Heart right ventricle (tissue), 16 donors: ENCODE results near the gene SFI1. TPM values are rescaled to one million over a fixed set of nuclear protein-coding genes. Genes with fewer than 3 reads are reported as not detected.
"Not testable (repeated sequence)": the region's sequence is repeated elsewhere in the genome, so short reads cannot be mapped to it uniquely, and the experiment has no call there.

Experiments
- ATAC-seq, 8 donors: fragments of 200-7000 bp; cut with Tn5 transposase; one replicate each; pipeline ENCODE4 v1.9.1; 2020; ENCODE audit warnings: mild to moderate bottlenecking in 8 of 8, moderate library complexity in 8 of 8, moderate number of reproducible peaks in 1 of 8
- DNase-seq, 2 donors: peaks; one replicate each; pipeline ENCODE4 v3.0.0-alpha.2; 2020
- H3K27ac ChIP-seq, 10 donors: fragments of 200-600 bp; sonication (generic) in 2 of 10; one replicate each; pipeline versions ENCODE4 v1.5.0 to v1.8.0; 2020 to 2022; ENCODE audit warnings: mild to moderate bottlenecking in 3 of 10
- H3K27me3 ChIP-seq, 7 donors: fragments of 200-600 bp; one replicate each; pipeline ENCODE4 v1.8.0; 2021 to 2022; ENCODE audit warnings: mild to moderate bottlenecking in 2 of 7
- H3K36me3 ChIP-seq, 9 donors: fragments of 200-600 bp; sonication (generic) in 1 of 9; one replicate each; pipeline versions ENCODE4 v1.5.0 to v1.8.0; 2020 to 2022; ENCODE audit warnings: mild to moderate bottlenecking in 2 of 9
- H3K4me1 ChIP-seq, 9 donors: fragments of 200-600 bp; sonication (generic) in 1 of 9; one replicate each; pipeline versions ENCODE4 v1.5.0 to v1.8.0; 2020 to 2022; ENCODE audit warnings: mild to moderate bottlenecking in 4 of 9
- H3K4me3 ChIP-seq, 10 donors: fragments of 200-600 bp; sonication (generic) in 2 of 10; one replicate each; pipeline versions ENCODE4 v1.5.0 to v1.8.0; 2020 to 2022; ENCODE audit warnings: mild to moderate bottlenecking in 7 of 10, moderate library complexity in 2 of 10
- H3K9me3 ChIP-seq, 11 donors: fragments of 200-600 bp in 10 of 11; sonication (generic) in 2 of 11; one replicate each; pipeline versions ENCODE4 v1.5.0 to v1.8.0; 2013 to 2022; ENCODE audit warnings: mild to moderate bottlenecking in 2 of 11, control low read depth in 1 of 11, moderate library complexity in 1 of 11
- WGBS, 2 donors: extraction: QIAGEN DNeasy Blood & Tissue Kit; methylation state at CpG; one replicate each; pipeline ENCODE4 v1.1.7; 2013; ENCODE audit warnings: inconsistent platforms in 1 of 2; 5-methylcytosine and 5-hydroxymethylcytosine counted together
- intact Hi-C, 10 donors: fragments of 100-400 bp; cut with DNase I; formaldehyde crosslinking; loops; one replicate each; pipeline versions ENCODE4 v1.11.1 to v1.14.2; 2022
- polyA plus RNA-seq, 2 donors: library from polyadenylated mRNA; stranded (reverse); fragments of 200-250 nt; gene quantifications; one replicate each; pipeline ENCODE4 v1.2.3, GENCODE V29; 2013
- total RNA-seq, 10 donors: library from RNA; stranded (reverse); fragmentation: NEBNext Ultra II Directional in 3 of 10; extraction: Animal tissue kit (Norgen Biotek cat#: 25700) in 3 of 10; gene quantifications; one replicate each; pipeline versions ENCODE4 v1.2.1 to v1.2.4, GENCODE V29; 2021 to 2023
- TF ChIP-seq, protein P1 (sequence below), 9 donors: fragments of 200-600 bp; sonication (generic) in 2 of 9; IDR thresholded peaks; one replicate each; pipeline versions ENCODE4 v1.5.0 to v1.8.0; 2021 to 2022; ENCODE audit warnings: antibody characterized with exemption in 9 of 9, mild to moderate bottlenecking in 5 of 9, moderate library complexity in 1 of 9
- donor health status: Arrhythmogenic right ventricular cardiomyopathy.
- donor health status: ischemic (EF 13 %, LVEDD 7.1; RV severe dilation, severe dysfunction).
- donor health status: healthy with polysubstance abuse.
- donor health status: DM: no; HTN: yes; CAD: no.
- donor health status: DM: no; HTN: no; CAD: no.
- donor health status: ischemic (EF 25% LVEDD 6.9; RV normal size, moderate dysfunction).
- donor health status: ischemic (EF 25% LVEDD 5.7; RV mildly dilated, moderate dysfunction).
- donor health status: healthy.
- donor health status: DM: yes; HTN: yes; CAD: no.
- donor health status: Ischemic cardiomyopathy.
- donor health status: ischemic (EF 35%, LVEDD 5.7; RV mildly dilated, moderate dysfunction).
- donor health status: nonischemic (EF 11% LVEDD 7.7; RV severe dilation, severe dysfunction).
- donor health status: DM: yes; HTN: yes; CAD: no.
- donor health status: PGD.
- donor health status: ischemic (EF 29% LVEDD 5.4; RV normal size, mild dysfunction).
- donor health status: nonischemic (EF 23%, LVEDD 6.1; RV moderate dilation, normal function).

The SFI1 gene
- total and polyA plus RNA-seq, 12 donors, result 4.7 to 20.1 (median 7.3) TPM

DNA sequence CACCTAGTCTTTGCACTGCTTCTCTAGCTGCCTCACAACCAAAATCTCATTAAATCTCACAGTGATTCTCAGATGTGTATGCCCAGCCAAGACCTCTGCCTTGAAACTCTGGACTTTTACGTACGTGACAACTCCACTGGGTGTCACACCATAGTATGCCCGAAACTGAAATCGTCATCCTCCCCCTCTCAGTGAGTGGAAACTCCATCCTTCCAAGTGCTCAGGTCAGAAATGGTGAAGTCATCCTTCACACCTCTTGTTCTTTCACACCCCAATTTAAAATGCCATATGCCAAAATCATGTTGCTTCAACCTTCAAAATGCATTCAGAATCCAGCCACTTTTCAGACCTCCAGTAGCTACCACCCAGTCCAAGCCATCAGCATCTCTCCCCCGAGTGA, 42.5 kb downstream of the SFI1 start:
- Histone ChIP-seq H3K27me3 (no peaks in the 10 kb centered on the region), H3K27ac (no peak overlapping the region), H3K36me3 (peaks cover 0 to 13% (median 0%) of the 10 kb centered on the region in 9 donors), H3K4me3 (no peak overlapping the region), H3K4me1 (no peaks in the 10 kb centered on the region), H3K9me3 (no peaks in the 10 kb centered on the region)
- intact Hi-C loops, result no loop called here
- no peak for DNase-seq
- no peak for ATAC-seq
- TF ChIP-seq, protein P1, sequence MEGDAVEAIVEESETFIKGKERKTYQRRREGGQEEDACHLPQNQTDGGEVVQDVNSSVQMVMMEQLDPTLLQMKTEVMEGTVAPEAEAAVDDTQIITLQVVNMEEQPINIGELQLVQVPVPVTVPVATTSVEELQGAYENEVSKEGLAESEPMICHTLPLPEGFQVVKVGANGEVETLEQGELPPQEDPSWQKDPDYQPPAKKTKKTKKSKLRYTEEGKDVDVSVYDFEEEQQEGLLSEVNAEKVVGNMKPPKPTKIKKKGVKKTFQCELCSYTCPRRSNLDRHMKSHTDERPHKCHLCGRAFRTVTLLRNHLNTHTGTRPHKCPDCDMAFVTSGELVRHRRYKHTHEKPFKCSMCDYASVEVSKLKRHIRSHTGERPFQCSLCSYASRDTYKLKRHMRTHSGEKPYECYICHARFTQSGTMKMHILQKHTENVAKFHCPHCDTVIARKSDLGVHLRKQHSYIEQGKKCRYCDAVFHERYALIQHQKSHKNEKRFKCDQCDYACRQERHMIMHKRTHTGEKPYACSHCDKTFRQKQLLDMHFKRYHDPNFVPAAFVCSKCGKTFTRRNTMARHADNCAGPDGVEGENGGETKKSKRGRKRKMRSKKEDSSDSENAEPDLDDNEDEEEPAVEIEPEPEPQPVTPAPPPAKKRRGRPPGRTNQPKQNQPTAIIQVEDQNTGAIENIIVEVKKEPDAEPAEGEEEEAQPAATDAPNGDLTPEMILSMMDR (IDR thresholded peaks at IDR 0.05), result no peak
- 92 to 95% methylated on average over 5 of the region's 5 CpGs for WGBS, 2 donors

DNA sequence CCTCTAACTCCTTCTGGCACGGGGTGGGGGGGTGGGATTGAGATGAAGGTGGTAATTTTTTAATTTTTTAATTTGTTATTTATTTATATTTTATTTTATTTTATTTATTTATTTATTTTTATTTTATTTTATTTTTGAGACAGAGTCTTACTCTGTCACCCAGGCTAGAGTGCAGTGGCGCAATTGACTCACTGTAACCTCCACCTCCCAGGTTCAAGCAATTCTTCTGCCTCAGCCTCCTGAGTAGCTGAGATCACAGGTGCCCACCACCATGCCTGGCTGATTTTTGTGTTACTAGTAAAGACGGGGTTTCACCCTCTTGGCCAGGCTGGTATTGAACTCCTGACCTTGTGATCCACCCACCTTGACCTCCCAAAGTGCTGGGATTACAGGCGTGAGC, 43.8 kb downstream of the SFI1 start:
- intact Hi-C loops, H3K27me3 ChIP-seq, H3K4me3 ChIP-seq, ATAC-seq, H3K9me3 ChIP-seq, H3K27ac ChIP-seq, DNase-seq, H3K4me1 ChIP-seq: not testable (repeated sequence)
- 97 to 98% methylated on average over 4 of the region's 4 CpGs for WGBS, 2 donors
- H3K36me3 ChIP-seq, result peaks cover 0 to 13% (median 0%) of the 10 kb centered on the region in 9 donors

DNA sequence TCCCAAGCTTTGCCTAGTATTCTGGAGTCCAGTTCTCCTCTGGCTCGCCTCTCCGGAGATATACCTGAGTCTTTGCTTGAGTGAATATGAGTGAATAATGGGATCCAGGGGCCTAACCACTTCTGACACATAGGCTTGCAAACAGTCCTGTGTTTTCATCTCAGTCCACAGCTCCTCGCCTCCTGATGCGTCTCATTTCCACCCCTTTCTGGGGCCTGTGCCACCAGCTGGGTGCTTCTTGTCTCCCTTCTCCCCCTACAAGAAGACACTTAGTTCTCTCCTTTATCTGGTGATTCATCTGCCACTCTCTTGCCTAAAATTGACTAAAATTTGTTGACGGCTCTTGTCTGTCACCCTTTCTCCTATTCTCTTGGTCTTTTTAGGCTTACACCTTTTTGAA, 44.6 kb downstream of the SFI1 start:
- intact Hi-C loops, result no loop called here
- no peak for ATAC-seq
- Histone ChIP-seq H3K4me1 (no peaks in the 10 kb centered on the region), H3K36me3 (peaks cover 0 to 14% (median 0%) of the 10 kb centered on the region in 9 donors), H3K9me3 (no peaks in the 10 kb centered on the region), H3K27ac (no peak overlapping the region), H3K4me3 (no peak overlapping the region), H3K27me3 (no peaks in the 10 kb centered on the region)
- TF ChIP-seq, protein P1 (IDR thresholded peaks at IDR 0.05), result no peak
- DNase-seq, result no peak
- WGBS, 2 donors, result 97 to 98% methylated on average over 5 of the region's 5 CpGs

DNA sequence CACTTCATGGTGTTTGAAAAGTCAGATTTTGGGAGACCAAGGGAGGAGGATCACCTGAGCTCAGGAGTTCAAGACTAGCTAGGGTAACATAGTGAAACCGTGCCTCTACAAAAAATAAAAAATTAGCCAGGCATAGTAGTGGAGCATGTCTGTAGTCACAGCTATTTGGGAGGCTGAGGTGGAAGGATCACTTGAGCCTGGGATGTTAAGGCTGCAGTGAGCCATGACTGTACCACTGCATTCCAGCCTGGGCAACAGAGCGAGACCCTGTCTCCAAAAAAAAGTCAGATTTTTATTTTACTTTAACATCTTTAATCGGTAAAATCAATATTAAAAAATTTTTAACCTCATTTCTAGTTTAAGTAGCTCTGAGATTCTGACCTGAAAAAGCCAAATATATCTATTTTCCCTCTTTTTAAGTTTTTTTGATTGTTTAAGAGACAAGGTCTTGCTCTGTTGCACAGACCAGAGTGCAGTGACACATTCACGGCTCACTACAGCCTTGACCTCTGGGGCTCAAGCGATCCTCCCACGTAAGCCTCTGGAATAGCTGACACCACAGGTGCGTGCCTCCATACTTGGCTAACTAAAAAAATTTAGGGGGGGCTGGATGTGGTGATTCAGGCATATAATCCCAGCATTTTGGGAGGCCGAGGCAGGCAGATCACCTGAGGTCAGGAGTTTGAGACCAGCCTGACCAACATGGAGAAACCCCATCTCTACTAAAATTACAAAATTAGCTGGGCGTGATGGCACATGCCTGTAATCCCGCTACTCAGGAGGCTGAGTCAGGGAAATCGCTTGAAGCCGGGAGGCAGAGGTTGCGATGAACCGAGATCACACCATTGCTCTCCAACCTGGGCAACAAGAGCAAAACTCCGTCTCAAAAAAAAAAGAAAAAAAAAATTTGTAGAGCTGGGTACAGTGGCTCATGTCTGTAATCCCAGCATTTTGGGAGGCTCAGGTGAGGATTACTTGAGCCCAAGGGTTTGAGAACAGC, 48.4 kb downstream of the SFI1 start:
- 93 to 96% methylated on average over 15 of the region's 15 CpGs for WGBS, 2 donors
- peaks cover 0 to 40% (median 0%) of the 10 kb centered on the region in 9 donors for H3K36me3 ChIP-seq
- TF ChIP-seq, protein P1 (IDR thresholded peaks at IDR 0.05), result no peak
- no peak overlapping the region for H3K4me3 ChIP-seq
- H3K27me3 ChIP-seq, result no peaks in the 10 kb centered on the region
- H3K27ac ChIP-seq, result no peak overlapping the region
- no peak for ATAC-seq
- H3K9me3 ChIP-seq, result no peaks in the 10 kb centered on the region
- intact Hi-C loops, result no loop called here
- no peaks in the 10 kb centered on the region for H3K4me1 ChIP-seq
- DNase-seq, result no peak
